Activated naive CD4-positive, alpha-beta T cell treated with anti-CD3 and anti-CD28 coated beads, Interleukin-2, amount 50 U/mL, for 24 hours (primary cell): ENCODE results near the gene NRCAM.

ENCODE experiments used
- H3K27ac Mint-ChIP-seq: one replicate; pipeline ENCODE4 v1.8.0; 2021; ENCODE audit warnings: mild to moderate bottlenecking, mixed read lengths
- H3K27me3 Mint-ChIP-seq: one replicate; pipeline ENCODE4 v1.8.0; 2021; ENCODE audit warnings: mixed read lengths
- H3K36me3 Mint-ChIP-seq: one replicate; pipeline ENCODE4 v1.8.0; 2021; ENCODE audit warnings: mixed read lengths
- H3K4me1 Mint-ChIP-seq: one replicate; pipeline ENCODE4 v1.8.0; 2021; ENCODE audit warnings: mixed read lengths
- H3K4me3 Mint-ChIP-seq: one replicate; pipeline ENCODE4 v1.8.0; 2021; ENCODE audit warnings: mild to moderate bottlenecking, mixed read lengths
- H3K9me3 Mint-ChIP-seq: one replicate; pipeline ENCODE4 v1.8.0; 2021; ENCODE audit warnings: mixed read lengths

Gene NRCAM

DNA sequence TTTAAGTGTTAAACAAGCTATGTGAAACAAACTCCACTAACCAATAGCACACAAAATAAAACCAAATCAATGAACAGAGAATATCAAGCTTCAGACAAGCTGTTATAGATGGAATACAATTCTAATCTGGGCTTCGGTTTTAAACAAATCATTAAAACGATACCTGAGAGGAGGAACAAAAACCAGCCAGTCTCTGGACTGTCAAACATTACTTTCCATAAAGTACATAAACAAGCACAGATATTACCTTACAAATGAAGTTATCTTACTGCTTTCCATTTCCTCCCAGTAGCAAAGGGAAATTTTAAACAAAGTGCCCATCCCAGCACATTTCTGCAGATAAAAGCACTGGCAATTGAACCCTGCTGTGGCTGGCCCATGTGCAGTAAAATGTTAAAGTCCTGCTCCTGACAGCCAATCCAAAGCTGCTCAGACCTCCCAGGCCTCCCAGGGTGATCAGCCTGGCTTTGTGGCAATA is 128.0 kb downstream of the NRCAM start:
- no peaks in the 10 kb centered on the region for H3K9me3 Mint-ChIP-seq
- no peak overlapping the region for H3K4me3 Mint-ChIP-seq
- H3K36me3 Mint-ChIP-seq, result no peaks in the 10 kb centered on the region
- no peaks in the 10 kb centered on the region for H3K27me3 Mint-ChIP-seq
- H3K4me1 Mint-ChIP-seq, result no peaks in the 10 kb centered on the region
- no peak overlapping the region for H3K27ac Mint-ChIP-seq

- Mint-ChIP-seq H3K36me3 (no peaks in the 10 kb centered on the region), H3K4me1 (no peaks in the 10 kb centered on the region), H3K9me3 (no peaks in the 10 kb centered on the region), H3K4me3 (no peak overlapping the region), H3K27ac (no peak overlapping the region), H3K27me3 (no peaks in the 10 kb centered on the region)
These were observed 128.9 kb downstream of the NRCAM start for GRCh38 chr7:108327353-108327752.

- H3K4me3 Mint-ChIP-seq, result no peak overlapping the region
- H3K27me3 Mint-ChIP-seq, result no peaks in the 10 kb centered on the region
- H3K27ac Mint-ChIP-seq, result no peak overlapping the region
These were observed 129.3 kb downstream of the NRCAM start for GRCh38 chr7:108326938-108327337.

GRCh38 chr7:108324053-108325038 is 131.9 kb downstream of the NRCAM start:
- H3K9me3 Mint-ChIP-seq, result no peaks in the 10 kb centered on the region
- no peaks in the 10 kb centered on the region for H3K27me3 Mint-ChIP-seq
- H3K36me3 Mint-ChIP-seq, result no peaks in the 10 kb centered on the region
- no peaks in the 10 kb centered on the region for H3K4me1 Mint-ChIP-seq
- no peak overlapping the region for H3K27ac Mint-ChIP-seq
- H3K4me3 Mint-ChIP-seq, result no peak overlapping the region

More at GRCh38 chr7:108326938-108327337, 129.3 kb downstream of the NRCAM start:
- Mint-ChIP-seq H3K9me3 (no peaks in the 10 kb centered on the region), H3K4me1 (no peaks in the 10 kb centered on the region), H3K36me3 (no peaks in the 10 kb centered on the region)

GRCh38 chr7:108322925-108323832 is 133.1 kb downstream of the NRCAM start:
- Mint-ChIP-seq H3K4me1 (no peaks in the 10 kb centered on the region), H3K9me3 (no peaks in the 10 kb centered on the region), H3K36me3 (no peaks in the 10 kb centered on the region), H3K27ac (no peak overlapping the region), H3K27me3 (peaks cover 1% of the 10 kb centered on the region), H3K4me3 (no peak overlapping the region)

DNA sequence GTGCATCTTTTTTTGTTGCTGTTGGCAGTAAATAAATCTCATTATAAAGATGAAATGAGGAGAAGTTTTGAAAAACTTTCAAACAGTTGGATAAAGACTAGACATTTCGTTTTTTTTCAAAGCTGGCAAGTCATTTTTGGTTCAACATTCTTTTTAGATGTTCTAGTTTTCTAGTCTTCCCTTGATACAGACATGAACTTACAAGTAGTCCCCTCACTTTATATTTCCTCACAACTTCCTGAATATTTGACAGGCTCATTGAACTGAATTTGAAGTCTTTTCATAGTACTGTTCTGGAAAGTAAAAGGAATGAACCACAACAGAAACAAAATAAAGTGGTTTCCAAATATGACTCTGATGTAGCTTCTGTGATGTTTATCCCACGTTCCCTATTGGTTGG is 134.2 kb downstream of the NRCAM start:
- no peaks in the 10 kb centered on the region for H3K9me3 Mint-ChIP-seq

DNA sequence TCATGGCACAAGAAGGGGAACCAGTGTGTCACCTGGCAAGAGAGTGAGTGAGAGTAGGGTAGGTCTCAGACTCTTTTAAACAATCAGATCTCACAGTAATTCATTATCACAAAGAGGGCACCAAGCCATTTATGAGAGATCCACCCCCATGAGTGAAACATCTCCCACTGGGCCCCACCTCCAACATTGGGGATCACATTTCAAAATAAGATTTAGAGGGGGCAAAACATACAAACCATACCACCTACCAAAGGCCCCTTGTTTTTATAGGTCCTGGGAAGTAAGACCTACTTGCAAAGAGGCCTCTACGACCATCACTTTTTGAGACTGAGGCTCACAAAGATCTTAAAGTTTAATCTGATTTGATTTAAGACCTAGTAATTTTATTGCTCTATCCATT is 134.9 kb downstream of the NRCAM start:
- peaks cover 5% of the 10 kb centered on the region for H3K27me3 Mint-ChIP-seq
- no peaks in the 10 kb centered on the region for H3K9me3 Mint-ChIP-seq
- no peaks in the 10 kb centered on the region for H3K4me1 Mint-ChIP-seq
- H3K4me3 Mint-ChIP-seq, result no peak overlapping the region
- no peak overlapping the region for H3K27ac Mint-ChIP-seq
- H3K36me3 Mint-ChIP-seq, result no peaks in the 10 kb centered on the region

More for the DNA sequence above, 134.2 kb downstream of the NRCAM start:
- no peaks in the 10 kb centered on the region for H3K4me1 Mint-ChIP-seq
- peaks cover 3% of the 10 kb centered on the region for H3K27me3 Mint-ChIP-seq
- H3K27ac Mint-ChIP-seq, result no peak overlapping the region
- H3K36me3 Mint-ChIP-seq, result no peaks in the 10 kb centered on the region
- no peak overlapping the region for H3K4me3 Mint-ChIP-seq

- Mint-ChIP-seq H3K9me3 (no peaks in the 10 kb centered on the region), H3K36me3 (no peaks in the 10 kb centered on the region), H3K27ac (no peak overlapping the region), H3K4me3 (no peak overlapping the region), H3K27me3 (peaks cover 5% of the 10 kb centered on the region), H3K4me1 (peaks cover 2% of the 10 kb centered on the region)
These were observed 139.5 kb downstream of the NRCAM start for GRCh38 chr7:108316708-108317107.

DNA sequence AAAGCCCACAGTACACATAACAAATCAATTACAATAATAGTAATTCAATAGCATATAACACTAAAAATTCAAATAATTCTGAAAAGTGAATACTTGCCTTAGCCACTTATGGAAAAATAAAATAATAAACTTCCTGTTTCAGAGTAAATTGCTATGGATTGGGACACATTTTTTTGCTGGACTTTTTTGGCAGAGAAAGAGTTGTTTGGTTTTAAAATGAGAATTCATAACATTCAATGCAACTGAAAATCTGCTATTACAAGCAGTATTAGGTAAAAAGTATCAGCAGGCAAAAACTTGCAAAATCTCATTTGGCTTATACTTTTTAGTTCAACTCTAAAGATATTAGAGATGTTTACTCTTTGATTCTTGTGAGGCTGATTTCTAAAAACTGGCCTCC is 141.7 kb downstream of the NRCAM start:
- peaks cover 4% of the 10 kb centered on the region for H3K4me1 Mint-ChIP-seq
- no peaks in the 10 kb centered on the region for H3K9me3 Mint-ChIP-seq
- H3K27me3 Mint-ChIP-seq, result peaks cover 5% of the 10 kb centered on the region
- H3K27ac Mint-ChIP-seq, result no peak overlapping the region
- H3K4me3 Mint-ChIP-seq, result no peak overlapping the region
- no peaks in the 10 kb centered on the region for H3K36me3 Mint-ChIP-seq

DNA sequence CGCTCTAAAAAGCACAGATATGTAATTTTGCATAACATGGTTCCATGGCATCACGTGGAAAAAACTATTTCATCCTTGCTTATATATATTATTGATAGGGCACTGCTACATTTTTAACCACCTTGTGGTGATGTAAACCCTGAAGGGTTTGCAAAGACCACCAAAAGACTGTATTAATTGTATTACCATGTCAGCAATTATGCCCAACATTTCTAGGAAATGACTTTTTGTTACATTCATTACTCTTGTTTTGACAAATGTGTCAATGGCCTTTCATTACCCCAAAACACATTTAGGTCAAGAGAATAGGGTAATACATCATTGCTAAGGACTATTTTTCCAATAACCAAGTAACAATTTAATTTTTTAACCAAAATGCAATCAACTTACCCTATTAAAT is 142.2 kb downstream of the NRCAM start:
- Mint-ChIP-seq H3K27me3 (peaks cover 5% of the 10 kb centered on the region), H3K36me3 (no peaks in the 10 kb centered on the region), H3K9me3 (no peaks in the 10 kb centered on the region), H3K4me3 (no peak overlapping the region), H3K4me1 (peaks cover 4% of the 10 kb centered on the region), H3K27ac (no peak overlapping the region)

- peaks cover 4% of the 10 kb centered on the region for H3K27me3 Mint-ChIP-seq
- H3K9me3 Mint-ChIP-seq, result no peaks in the 10 kb centered on the region
- no peak overlapping the region for H3K27ac Mint-ChIP-seq
- no peaks in the 10 kb centered on the region for H3K36me3 Mint-ChIP-seq
- H3K4me1 Mint-ChIP-seq, result peaks cover 4% of the 10 kb centered on the region
- H3K4me3 Mint-ChIP-seq, result no peak overlapping the region
These were observed 143.2 kb downstream of the NRCAM start for GRCh38 chr7:108313086-108313485.

DNA sequence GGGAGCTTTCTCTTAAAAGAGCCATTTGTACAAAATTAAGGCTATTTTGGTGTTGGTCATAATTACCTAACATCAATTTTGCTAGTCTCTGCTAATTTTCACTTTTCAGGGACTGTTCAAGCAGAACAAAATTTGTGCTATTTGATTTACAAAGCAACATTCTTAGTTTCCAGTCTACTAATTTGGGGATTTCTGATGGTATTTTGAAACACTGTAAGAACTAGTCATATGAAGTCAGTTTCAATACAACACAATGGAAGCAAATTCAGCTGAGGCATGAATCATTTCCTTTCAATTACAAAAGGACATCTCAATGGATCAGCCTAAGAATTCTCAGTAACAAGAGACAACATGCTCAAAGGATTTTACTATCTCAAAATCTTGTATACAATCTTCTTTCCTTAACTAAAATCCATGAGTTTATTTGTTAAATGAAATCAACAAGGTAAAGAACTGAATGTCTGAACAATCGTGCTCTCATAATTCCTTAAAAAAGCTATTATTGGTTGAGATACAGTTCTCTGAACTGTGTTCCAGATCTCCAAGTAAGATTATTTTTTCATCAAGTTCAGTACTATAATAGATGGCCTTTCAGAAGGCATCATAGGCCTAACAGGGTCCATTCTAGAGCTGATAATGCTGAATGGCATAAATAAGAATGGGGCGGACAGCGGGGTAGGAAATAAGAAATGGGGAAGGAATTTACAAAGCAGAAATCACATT is 144.6 kb downstream of the NRCAM start:
- Mint-ChIP-seq H3K27ac (no peak overlapping the region), H3K9me3 (no peaks in the 10 kb centered on the region), H3K27me3 (no peaks in the 10 kb centered on the region), H3K4me1 (peaks cover 4% of the 10 kb centered on the region), H3K36me3 (no peaks in the 10 kb centered on the region), H3K4me3 (no peak overlapping the region)

DNA sequence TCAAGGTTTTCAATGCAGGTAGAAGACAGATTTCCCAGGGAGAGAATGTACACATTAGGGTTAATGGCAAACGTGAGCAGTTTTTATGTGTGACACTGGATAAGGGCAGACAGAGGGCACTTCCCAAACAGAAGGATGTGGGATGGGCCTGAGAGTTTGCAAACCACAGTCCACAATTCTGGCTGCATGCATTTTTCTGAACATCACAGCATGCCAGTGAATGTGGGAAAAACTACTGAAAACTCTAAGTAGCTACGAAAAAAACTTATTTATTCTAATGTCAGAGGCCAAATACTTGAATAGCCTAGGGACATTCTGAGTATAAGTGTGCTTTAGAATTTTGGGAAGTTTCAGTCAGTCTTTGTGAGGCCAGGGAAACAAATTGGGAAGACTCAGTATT is 145.9 kb downstream of the NRCAM start:
- H3K36me3 Mint-ChIP-seq, result no peaks in the 10 kb centered on the region
- peaks cover 2% of the 10 kb centered on the region for H3K27me3 Mint-ChIP-seq
- no peaks in the 10 kb centered on the region for H3K9me3 Mint-ChIP-seq
- H3K4me3 Mint-ChIP-seq, result no peak overlapping the region
- H3K4me1 Mint-ChIP-seq, result peaks cover 4% of the 10 kb centered on the region
- no peak overlapping the region for H3K27ac Mint-ChIP-seq

GRCh38 chr7:108308903-108309302 is 147.3 kb downstream of the NRCAM start:
- Mint-ChIP-seq H3K9me3 (no peaks in the 10 kb centered on the region), H3K36me3 (no peaks in the 10 kb centered on the region), H3K4me1 (peaks cover 4% of the 10 kb centered on the region), H3K27me3 (peaks cover 2% of the 10 kb centered on the region), H3K27ac (no peak overlapping the region), H3K4me3 (no peak overlapping the region)

GRCh38 chr7:108308276-108308675 is 148.0 kb downstream of the NRCAM start:
- Mint-ChIP-seq H3K4me3 (no peak overlapping the region), H3K9me3 (no peaks in the 10 kb centered on the region), H3K4me1 (peaks cover 4% of the 10 kb centered on the region), H3K36me3 (no peaks in the 10 kb centered on the region), H3K27me3 (peaks cover 2% of the 10 kb centered on the region), H3K27ac (no peak overlapping the region)
